MM.1S (cell line): ENCODE data around the gene FOXK1.

Source experiments
- EZH2 ChIP-seq: fragments of 300-600 bp; sonication (generic); optimal IDR thresholded peaks from 2 replicates; pipeline ENCODE3; 2017; ENCODE audit warnings: low read depth, mild to moderate bottlenecking, antibody characterized with exemption, low read length, mixed read lengths
- EZH2phosphoT487 ChIP-seq: fragments of 300-600 bp; sonication (generic); IDR thresholded peaks from 2 replicates; pipeline ENCODE4 v1.6.1; 2018; ENCODE audit warnings: antibody characterized with exemption, low read length
- TF ChIP-seq, protein P1 (sequence below): fragments of 300-600 bp; sonication (generic); IDR thresholded peaks from 2 replicates; pipeline ENCODE4 v1.5.1; 2016; ENCODE audit warnings: antibody characterized with exemption, low read length, mixed read lengths

DNA sequence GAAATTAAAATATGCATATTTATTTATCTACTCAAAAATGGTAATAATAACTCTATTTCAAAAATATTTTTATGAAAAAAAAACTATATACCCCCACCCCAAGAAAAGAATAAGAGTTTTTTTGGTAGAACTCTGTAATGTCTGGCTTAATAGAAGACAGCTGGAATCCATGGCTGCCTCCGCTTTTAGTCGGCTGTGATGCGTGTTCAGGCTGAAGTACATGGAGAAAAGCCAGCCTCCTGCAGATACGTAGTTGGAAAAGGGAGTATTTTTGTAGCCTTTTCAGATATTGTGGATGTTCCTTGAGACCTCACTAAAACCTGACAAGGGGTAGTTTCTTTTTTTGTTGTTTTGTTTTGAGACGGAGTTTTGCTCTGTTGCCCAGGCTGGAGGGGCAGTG is 10.0 kb downstream of the FOXK1 start:
- TF ChIP-seq, protein P1, sequence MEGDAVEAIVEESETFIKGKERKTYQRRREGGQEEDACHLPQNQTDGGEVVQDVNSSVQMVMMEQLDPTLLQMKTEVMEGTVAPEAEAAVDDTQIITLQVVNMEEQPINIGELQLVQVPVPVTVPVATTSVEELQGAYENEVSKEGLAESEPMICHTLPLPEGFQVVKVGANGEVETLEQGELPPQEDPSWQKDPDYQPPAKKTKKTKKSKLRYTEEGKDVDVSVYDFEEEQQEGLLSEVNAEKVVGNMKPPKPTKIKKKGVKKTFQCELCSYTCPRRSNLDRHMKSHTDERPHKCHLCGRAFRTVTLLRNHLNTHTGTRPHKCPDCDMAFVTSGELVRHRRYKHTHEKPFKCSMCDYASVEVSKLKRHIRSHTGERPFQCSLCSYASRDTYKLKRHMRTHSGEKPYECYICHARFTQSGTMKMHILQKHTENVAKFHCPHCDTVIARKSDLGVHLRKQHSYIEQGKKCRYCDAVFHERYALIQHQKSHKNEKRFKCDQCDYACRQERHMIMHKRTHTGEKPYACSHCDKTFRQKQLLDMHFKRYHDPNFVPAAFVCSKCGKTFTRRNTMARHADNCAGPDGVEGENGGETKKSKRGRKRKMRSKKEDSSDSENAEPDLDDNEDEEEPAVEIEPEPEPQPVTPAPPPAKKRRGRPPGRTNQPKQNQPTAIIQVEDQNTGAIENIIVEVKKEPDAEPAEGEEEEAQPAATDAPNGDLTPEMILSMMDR: no peak
- TF ChIP-seq EZH2phosphoT487 (no peak), EZH2 (no peak)
